ENCODE data around the gene PODXL.
A peak's percentile ranks its signal among the peaks of the same experiment; 100 is the strongest.

PODXL gene

DNA sequence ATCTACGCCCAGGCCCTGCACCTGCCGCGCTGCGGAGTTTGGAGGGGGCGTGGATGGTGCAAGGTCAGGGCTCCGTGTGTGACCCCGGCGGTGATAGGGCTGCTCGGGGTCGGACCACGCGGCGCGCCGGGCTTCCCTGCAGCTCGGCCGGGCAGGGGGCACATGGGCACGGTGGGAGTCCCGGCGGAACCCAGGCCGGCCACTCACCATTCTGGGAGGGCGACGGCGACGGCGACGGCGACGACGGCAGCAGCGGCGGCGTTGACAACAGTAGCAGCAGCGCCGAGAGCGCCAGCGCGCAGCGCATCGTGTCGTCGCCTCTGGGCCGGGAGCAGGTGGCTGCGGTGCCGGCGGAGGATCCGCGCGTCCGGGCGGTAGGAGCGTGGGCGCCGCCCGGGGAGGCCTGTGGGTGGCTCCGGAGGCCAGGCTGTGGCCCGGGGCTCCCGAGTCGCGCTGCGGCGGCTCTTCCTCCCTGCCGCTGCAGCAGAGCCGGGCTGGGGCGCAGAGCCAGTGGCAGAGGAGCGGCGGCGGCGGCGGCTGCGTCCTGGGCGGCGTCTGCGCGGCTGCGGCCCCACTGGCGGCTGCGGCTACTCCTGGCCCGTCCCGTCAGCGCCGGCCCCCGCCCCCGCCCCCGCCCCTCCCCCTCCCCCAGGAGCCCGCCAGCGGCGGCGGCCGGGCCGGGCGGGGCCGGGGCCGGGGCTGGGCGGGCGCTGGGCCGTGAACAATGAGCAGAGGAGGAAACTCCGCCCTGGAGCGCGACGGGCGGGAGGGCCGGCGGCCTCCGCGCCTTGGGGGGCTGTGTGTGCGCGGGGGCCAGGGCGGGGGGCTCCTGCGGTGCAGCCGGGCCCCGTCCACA is at the start of gene PODXL:
Gene PODXL, minus strand, starts transcription at position 576 of the 856 bp plus-strand sequence. Its CDS starts 269 bp downstream, at position 307.
- DNase-seq: peak; percentile 44

- no peak for DNase-seq
Measured at GRCh38 chr7:131605280-131605878, 49.0 kb upstream of the PODXL start.

DNA sequence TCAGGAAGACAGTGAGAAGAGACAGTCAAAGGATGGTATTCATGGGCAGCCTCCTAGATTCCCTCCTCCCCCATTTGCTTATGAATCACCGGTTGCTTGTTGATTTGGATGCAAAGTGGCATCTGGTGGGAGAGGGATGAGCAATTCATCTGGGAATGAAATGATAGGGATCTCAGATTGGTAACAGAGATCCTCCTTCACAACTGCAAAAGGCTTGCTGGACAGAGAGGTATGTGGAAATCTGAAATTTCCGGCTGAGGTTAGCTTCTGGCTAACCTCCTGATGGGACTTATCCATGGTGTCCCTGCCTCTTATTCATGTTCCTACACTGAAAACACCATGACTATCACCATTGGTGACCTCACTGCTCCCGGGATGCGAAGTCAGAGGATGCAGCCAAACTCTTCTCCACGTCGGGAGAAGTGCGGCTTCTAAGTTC is 48.4 kb upstream of the PODXL start:
- no peak for DNase-seq

GRCh38 chr7:131603932-131604331 is 47.5 kb upstream of the PODXL start:
- DNase-seq: no peak

GRCh38 chr7:131602994-131603372 is 46.6 kb upstream of the PODXL start:
- DNase-seq: no peak

DNA sequence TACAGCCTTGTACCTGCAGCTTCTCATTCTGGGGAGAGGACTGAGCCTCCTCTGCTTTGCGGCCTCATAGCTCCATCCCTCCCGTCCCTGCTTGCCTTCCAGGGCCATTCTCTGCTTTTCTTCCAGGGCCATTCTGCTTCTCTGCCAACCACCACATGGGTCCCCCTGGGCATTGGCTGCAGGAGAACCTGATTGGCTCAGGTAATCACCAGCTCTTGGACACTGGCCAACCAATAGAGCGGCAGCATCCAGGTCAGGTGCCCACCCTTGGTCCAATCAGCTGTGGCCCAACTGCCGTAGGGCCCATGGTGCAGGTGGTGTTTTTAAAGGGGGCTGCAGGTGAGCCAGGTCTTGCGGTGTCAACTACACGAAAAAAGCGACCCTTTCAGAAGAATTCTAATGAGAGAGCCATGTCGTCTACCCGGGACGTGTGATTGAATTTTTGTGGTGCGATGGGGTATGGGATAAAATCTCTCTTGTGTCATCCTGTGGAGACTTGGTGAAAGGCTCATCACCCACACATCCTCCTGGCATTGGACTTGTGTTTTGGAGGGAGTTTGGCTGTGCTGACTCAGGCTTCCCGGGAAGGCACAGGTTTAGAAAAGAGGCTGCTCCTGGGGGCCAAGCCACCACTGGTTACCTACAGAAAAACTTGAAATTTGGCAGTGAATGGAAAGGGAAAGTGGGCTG is 46.0 kb upstream of the PODXL start:
- DNase-seq: no peak

GRCh38 chr7:131600085-131600881 is 43.9 kb upstream of the PODXL start:
- no peak for DNase-seq

- DNase-seq: no peak
Measured at GRCh38 chr7:131596785-131597184, 40.4 kb upstream of the PODXL start.

GRCh38 chr7:131595699-131596098 is 39.3 kb upstream of the PODXL start:
- no peak for DNase-seq

DNA sequence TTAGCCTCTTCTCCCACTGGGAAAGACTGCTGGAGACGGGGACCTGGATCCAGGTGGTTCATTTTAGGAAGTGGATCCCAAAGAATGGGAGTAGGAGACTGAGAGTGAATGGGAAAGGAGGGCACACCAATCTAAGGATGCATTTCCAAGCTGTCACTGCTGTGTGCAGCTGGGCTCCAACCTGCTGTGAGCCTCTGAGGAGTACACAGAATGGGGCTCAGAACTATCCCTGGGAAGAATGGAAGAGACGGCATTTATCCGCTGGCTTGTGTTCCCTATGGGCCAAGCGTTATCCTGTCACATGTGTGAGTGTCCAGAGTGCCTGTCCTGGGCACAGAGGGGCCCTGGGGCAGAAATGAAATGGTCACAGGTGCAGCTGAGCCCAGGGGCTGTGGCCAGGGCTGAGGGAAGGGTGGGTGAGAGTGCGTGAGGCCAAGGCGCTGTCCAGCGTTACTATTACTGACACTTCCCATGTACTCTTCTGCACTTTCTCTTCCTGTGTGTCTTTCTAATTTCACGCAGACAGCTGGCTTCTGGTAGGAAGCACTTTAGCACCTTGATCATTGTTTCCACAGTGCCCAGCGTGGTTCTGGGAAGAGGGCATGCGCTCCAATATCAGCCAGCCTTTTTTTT is 35.4 kb upstream of the PODXL start:
- no peak for DNase-seq

GRCh38 chr7:131587315-131587923 is 31.0 kb upstream of the PODXL start:
- no peak for DNase-seq

DNA sequence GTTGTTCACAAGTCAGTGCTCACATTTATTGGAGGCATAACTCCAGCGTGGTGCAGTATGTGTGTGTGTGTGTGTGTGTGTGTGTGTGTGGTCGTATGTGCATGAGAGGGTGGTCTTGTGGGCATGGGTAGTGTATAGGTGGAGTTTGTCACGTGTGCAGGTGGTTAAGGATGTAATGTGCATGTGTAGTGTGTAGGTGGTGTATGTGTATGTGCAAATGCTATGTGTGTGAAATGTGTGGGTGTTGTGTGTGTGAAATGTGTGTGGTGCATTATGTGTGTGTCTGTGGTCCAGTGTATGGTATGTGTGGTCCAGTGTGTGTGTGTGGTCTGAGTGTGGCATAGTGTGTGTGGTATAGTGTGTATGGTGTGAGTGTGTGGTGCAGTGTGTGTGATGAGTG is 30.3 kb upstream of the PODXL start:
- DNase-seq: no peak

GRCh38 chr7:131586259-131586658 is 29.8 kb upstream of the PODXL start:
- DNase-seq: no peak

GRCh38 chr7:131583430-131583829 is 27.0 kb upstream of the PODXL start:
- DNase-seq: no peak

- no peak for DNase-seq
Measured at GRCh38 chr7:131581241-131582051, 25.0 kb upstream of the PODXL start.

DNA sequence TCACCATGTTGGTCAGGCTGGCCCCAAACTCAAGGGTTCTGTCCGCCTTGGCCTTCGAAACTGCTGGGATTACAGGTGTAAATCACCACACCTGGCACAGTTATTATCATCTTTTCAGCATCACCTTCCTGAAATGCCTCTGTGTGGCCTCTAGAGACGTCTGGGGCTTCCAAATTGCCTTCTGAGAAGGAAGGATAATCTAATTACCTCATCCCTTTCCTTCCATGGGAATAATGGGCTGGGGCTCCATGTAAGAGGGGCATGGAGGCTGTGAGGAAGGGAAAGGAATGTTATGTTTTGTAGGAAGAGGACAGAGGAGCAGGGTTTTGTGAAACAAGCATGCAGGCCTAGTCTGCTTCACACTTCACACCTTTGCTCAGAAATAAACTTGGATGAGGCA is 22.2 kb upstream of the PODXL start:
- no peak for DNase-seq

- DNase-seq: no peak
Measured at GRCh38 chr7:131574741-131575140, 18.3 kb upstream of the PODXL start.

- no peak for DNase-seq
Measured at GRCh38 chr7:131570401-131570800, 14.0 kb upstream of the PODXL start.

DNA sequence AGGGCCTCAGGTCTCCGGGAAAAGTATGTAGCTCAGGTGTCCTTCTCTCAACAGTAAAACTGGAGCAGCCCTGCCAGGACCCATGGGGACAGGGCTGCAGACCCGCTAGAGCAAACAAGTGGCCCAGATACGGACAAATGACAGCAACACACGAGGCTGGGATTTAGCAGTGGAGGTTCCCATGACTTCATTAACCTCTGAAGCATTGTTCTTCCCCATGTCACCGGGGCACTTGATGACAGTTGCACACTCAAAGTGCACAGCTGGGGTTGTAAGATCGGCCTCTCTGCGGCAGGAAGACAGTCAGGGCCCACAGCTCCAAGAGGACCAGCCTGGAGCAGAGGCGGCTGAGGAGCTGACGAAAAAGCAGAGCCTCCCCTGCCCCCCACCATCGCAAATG is 12.5 kb upstream of the PODXL start:
- DNase-seq: no peak

- DNase-seq: no peak
Measured at GRCh38 chr7:131568510-131568909, 12.1 kb upstream of the PODXL start.

DNA sequence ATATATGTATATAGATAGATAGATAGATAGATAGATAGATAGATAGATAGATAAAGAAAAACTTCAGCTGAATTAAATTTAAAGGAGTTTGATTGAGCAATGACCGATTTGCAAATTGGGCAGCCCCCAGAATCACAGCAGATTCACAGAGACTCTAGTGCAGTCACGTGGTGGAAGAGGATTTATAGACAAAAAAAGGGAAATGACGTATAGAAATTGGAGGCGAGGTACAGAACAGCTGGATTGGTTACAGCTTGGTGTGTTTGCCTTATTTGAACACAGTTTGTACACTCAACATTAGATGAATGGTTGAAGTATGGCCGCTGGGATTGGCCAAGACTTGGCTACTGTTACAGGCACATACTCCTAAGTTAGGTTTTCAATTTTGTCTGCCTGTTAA is 8.2 kb upstream of the PODXL start:
- no peak for DNase-seq

Measured in activated gamma-delta T cell treated with Interleukin-2 at 50 U/mL for 16 hours (primary cell).